ENCODE measurements around the gene CALR3.
A peak's percentile ranks its signal among the peaks of the same experiment; 100 is the strongest.

DNA sequence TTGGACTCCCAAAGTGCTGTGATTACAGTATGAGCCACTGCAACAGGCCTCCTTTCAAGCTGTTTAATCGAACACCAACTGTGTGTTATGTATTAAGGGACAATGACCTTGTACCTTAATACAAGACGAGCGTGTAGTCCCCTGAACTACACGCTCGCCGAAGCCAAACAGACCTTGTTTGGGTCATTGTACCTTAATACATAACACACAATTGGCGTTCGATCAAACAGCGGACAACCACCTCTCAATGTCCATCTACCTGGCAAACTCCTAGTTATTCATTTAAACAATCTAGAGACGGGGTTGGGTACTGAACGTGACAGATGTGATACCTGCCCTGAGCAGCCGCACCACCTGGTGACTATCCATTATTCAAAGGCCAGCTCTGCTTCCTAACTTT lies 45.0 kb upstream of the CALR3 start:
- no peak for TF ChIP-seq POLR2A (IDR thresholded peaks at IDR 0.05)
- TF ChIP-seq, protein P1, sequence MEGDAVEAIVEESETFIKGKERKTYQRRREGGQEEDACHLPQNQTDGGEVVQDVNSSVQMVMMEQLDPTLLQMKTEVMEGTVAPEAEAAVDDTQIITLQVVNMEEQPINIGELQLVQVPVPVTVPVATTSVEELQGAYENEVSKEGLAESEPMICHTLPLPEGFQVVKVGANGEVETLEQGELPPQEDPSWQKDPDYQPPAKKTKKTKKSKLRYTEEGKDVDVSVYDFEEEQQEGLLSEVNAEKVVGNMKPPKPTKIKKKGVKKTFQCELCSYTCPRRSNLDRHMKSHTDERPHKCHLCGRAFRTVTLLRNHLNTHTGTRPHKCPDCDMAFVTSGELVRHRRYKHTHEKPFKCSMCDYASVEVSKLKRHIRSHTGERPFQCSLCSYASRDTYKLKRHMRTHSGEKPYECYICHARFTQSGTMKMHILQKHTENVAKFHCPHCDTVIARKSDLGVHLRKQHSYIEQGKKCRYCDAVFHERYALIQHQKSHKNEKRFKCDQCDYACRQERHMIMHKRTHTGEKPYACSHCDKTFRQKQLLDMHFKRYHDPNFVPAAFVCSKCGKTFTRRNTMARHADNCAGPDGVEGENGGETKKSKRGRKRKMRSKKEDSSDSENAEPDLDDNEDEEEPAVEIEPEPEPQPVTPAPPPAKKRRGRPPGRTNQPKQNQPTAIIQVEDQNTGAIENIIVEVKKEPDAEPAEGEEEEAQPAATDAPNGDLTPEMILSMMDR (IDR thresholded peaks at IDR 0.05) = peak in 1 of 4 donors; percentile 4
